Aorta (tissue), 5 donors: ENCODE measurements around the gene PODXL. TPM values are rescaled to one million over a fixed set of nuclear protein-coding genes. Genes with fewer than 3 reads are reported as not detected.
"Not testable (repeated sequence)": the region's sequence is repeated elsewhere in the genome, so short reads cannot be mapped to it uniquely, and the experiment has no call there.

ENCODE experiments used
- ATAC-seq: fragments of 200-7000 bp; cut with Tn5 transposase; one replicate; pipeline ENCODE4 v1.9.1; 2022; ENCODE audit warnings: moderate library complexity; ENCODE audit not compliant: low FRiP score
- DNase-seq, 2 donors: peaks; one replicate each; pipeline ENCODE4 v3.0.0-alpha.2; 2020
- H3K27ac ChIP-seq, 2 donors: one replicate each; pipeline ENCODE4 v1.5.1; 2013; ENCODE audit warnings: low read length in 2 of 2, mild to moderate bottlenecking in 2 of 2, moderate library complexity in 2 of 2, control low read depth in 1 of 2, inconsistent platforms in 1 of 2, low read depth in 1 of 2
- H3K27me3 ChIP-seq, 2 donors: one replicate each; pipeline ENCODE4 v1.6.1; 2013; ENCODE audit warnings: control low read depth in 1 of 2, low read length in 1 of 2, mild to moderate bottlenecking in 1 of 2, moderate library complexity in 1 of 2; ENCODE audit not compliant: insufficient read depth in 2 of 2, control insufficient read depth in 1 of 2
- H3K36me3 ChIP-seq, 2 donors: one replicate each; pipeline ENCODE4 v1.6.1; 2013; ENCODE audit warnings: control low read depth in 1 of 2, low read length in 1 of 2, mild to moderate bottlenecking in 1 of 2; ENCODE audit not compliant: insufficient read depth in 2 of 2, control insufficient read depth in 1 of 2
- H3K4me1 ChIP-seq, 2 donors: one replicate each; pipeline ENCODE4 v1.6.1; 2013; ENCODE audit warnings: low read length in 2 of 2, control low read depth in 1 of 2, mild to moderate bottlenecking in 1 of 2, moderate library complexity in 1 of 2; ENCODE audit not compliant: insufficient read depth in 2 of 2, control insufficient read depth in 1 of 2
- H3K4me3 ChIP-seq, 2 donors: one replicate each; pipeline ENCODE4 v1.5.1; 2013; ENCODE audit warnings: low read length in 2 of 2, control low read depth in 1 of 2, mild to moderate bottlenecking in 1 of 2
- H3K9me3 ChIP-seq: one replicate; pipeline ENCODE4 v1.6.1; 2013; ENCODE audit warnings: mild to moderate bottlenecking, low read length; ENCODE audit not compliant: control insufficient read depth
- WGBS, 2 donors: extraction: QIAGEN DNeasy Blood & Tissue Kit; methylation state at CpG; one replicate each; pipeline ENCODE4 v1.1.7; 2013; 5-methylcytosine and 5-hydroxymethylcytosine counted together
- intact Hi-C, 2 donors: fragments of 100-400 bp; cut with DNase I; formaldehyde crosslinking; loops; one replicate each; pipeline versions ENCODE4 v1.14.2 to v1.15.0; 2022
- polyA plus RNA-seq, 2 donors: library from polyadenylated mRNA; stranded (reverse); fragments of 200-250 nt; gene quantifications; one replicate each; pipeline ENCODE4 v1.2.3, GENCODE V29; 2013
- total RNA-seq, 2 donors: library from RNA; stranded (reverse); fragmentation: NEBNext Ultra II Directional; extraction: Animal tissue kit (Norgen Biotek cat#: 25700); gene quantifications; one replicate each; pipeline ENCODE4 v1.2.1, GENCODE V29; 2021
- donor health status: healthy with polysubstance abuse.
- donor health status: Bipolar disorder and iron deficiency.
- donor health status: DM: no; HTN: no; CAD: no.
- donor health status: DM: no; HTN: no; CAD: no.
- donor health status: DM: yes; HTN: yes; CAD: no.

Gene PODXL
- total and polyA plus RNA-seq, 4 donors, result 1.7 to 55.5 (median 14.6) TPM

DNA sequence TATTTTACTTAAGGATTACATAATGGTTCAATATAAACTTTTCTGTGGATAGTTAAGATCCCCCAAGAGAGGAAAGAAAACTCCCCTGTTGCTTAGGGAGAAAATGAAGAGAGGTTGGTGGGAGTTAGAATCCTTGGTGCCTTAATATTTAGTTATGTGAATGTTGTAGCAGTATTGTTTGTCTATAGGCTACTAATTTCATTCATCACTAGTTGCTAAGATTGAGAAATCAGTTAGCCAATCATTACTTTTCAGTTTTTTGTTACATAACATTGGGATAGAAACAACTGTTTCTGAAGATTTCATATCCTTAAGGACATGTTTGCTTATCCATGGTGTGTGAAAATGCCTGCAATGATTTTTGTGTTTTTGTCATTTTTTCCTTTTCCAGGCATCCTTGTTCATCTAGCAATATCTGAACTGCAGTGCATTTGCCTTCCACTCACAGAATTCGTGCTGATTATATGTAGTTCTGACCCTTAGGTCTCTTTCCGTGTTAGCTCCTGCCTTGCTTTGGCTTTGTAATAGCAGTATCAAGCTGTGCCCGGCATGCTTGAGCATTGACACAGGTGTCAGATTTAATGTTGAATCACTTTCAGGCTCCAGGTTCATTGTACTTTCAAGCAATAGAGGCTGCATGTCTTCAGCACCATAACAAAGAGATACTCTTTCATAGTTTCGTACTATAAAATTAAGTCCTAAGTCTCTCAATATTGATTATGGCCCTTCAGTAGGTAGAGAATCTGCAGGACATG, 85.0 kb downstream of the PODXL start:
- DNase-seq (no peak), ATAC-seq (no peak)
- Histone ChIP-seq H3K4me1 (peaks cover 0 to 2% of the 10 kb centered on the region in 2 donors), H3K27ac (peak overlapping the region in 1 of 2 donors; percentile 54), H3K36me3 (peaks cover 0 to 5% of the 10 kb centered on the region in 2 donors), H3K4me3 (no peak overlapping the region), H3K27me3 (no peaks in the 10 kb centered on the region), H3K9me3 (no peaks in the 10 kb centered on the region)
- 68 to 86% methylated on average over 4 of the region's 4 CpGs for WGBS, 2 donors
- intact Hi-C loops, result no loop called here

DNA sequence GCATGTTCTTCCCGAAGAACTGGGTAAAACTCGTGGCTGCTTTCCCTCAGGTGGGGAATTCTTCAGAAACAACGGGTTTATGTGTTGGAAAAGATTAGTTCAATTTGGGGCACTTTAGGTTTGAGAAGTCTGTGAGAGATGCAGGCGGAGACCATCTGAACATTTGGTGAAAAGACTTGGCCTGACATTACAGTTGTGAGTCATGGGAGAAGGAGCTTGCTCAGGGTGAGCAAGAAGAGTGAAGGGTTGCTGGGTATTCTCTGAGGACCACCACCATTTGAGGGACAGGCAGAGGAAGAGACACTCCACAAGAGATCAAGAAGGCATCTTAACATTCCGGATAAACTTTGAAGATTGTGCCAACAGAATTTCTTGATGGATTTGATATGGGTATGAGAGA, 88.6 kb downstream of the PODXL start:
- WGBS, 2 donors, result 92 to 93% methylated on average over 5 of the region's 5 CpGs
- Histone ChIP-seq H3K4me3 (no peak overlapping the region), H3K36me3 (peaks cover 0 to 8% of the 10 kb centered on the region in 2 donors), H3K27ac (peak overlapping the region in 1 of 2 donors; percentile 1), H3K9me3 (no peaks in the 10 kb centered on the region), H3K4me1 (peaks cover 0 to 2% of the 10 kb centered on the region in 2 donors), H3K27me3 (no peaks in the 10 kb centered on the region)
- ATAC-seq (no peak), DNase-seq (no peak)
- intact Hi-C loops, result no loop called here

DNA sequence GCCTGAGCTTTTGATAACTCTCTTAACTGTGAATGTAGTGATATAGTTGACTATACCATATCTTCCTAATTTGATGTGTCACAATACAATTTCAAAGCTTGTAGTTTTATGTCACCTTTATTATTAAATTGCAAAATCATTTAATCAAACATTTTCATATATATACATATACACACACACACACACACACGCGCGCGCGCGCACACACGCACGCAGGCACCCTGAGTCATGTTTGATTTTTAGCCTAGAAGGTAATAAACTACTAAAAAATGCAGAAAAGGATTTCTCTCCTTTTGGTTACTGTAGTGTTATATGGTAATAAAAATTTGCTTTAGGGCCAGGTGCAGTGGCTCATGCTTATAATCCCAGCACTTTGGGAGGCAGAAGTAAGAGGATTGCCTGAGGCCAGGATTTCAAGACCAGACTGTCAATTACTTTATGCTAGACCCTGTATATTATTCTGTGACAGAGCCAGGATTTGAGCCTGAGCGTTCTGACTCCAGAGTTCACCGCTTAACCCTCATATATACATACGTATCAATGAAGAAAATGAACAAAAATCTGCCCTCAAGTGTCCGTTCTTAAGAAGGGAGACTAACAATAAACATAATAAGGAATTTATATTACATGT, 89.6 kb downstream of the PODXL start:
- intact Hi-C loops, result no loop called here
- DNase-seq (peak in 1 of 2 donors; percentile 62), ATAC-seq (no peak)
- H3K4me1 ChIP-seq, result peaks cover 0 to 2% of the 10 kb centered on the region in 2 donors
- peaks cover 0 to 8% of the 10 kb centered on the region in 2 donors for H3K36me3 ChIP-seq
- H3K9me3 ChIP-seq, result no peaks in the 10 kb centered on the region
- 88 to 89% methylated on average over 12 of the region's 12 CpGs for WGBS, 2 donors
- H3K27me3 ChIP-seq, result no peaks in the 10 kb centered on the region
- no peak overlapping the region for H3K27ac ChIP-seq
- no peak overlapping the region for H3K4me3 ChIP-seq

GRCh38 chr7:131462715-131463114, 93.7 kb downstream of the PODXL start:
- DNase-seq, H3K27me3 ChIP-seq, H3K4me3 ChIP-seq, H3K9me3 ChIP-seq, H3K27ac ChIP-seq, H3K4me1 ChIP-seq, ATAC-seq, H3K36me3 ChIP-seq, intact Hi-C loops: not testable (repeated sequence)

GRCh38 chr7:131462059-131462458, 94.4 kb downstream of the PODXL start:
- no peaks in the 10 kb centered on the region for H3K27me3 ChIP-seq
- intact Hi-C loops, result no loop called here
- no peak overlapping the region for H3K4me3 ChIP-seq
- DNase-seq (no peak), ATAC-seq (no peak)
- 94 to 98% methylated on average over 3 of the region's 3 CpGs for WGBS, 2 donors
- no peaks in the 10 kb centered on the region for H3K9me3 ChIP-seq
- no peaks in the 10 kb centered on the region for H3K4me1 ChIP-seq
- H3K27ac ChIP-seq, result no peak overlapping the region
- peaks cover 0 to 8% of the 10 kb centered on the region in 2 donors for H3K36me3 ChIP-seq

DNA sequence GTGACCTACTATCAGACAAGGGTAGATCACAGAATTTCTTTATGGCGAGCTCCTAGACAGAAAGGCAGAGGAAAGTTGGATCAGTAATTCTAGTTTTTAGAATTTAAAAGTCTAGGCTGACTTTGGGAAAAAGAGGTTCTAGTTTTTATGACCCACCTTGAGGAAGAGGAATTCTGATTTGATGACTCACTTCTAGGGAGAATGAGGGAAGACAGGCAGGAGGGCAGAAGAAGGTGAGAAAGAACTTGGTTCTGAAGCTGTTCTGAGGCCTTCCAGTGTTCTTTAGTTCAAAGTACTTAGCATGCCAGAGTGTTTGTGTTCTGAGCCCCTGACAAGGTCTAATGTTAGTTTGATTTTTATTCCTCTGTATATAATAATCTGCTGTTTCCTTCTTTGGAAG, 97.2 kb downstream of the PODXL start:
- intact Hi-C loops, result no loop called here
- Histone ChIP-seq H3K4me1 (peaks cover 0 to 4% of the 10 kb centered on the region in 2 donors), H3K9me3 (no peaks in the 10 kb centered on the region), H3K27ac (no peak overlapping the region), H3K27me3 (no peaks in the 10 kb centered on the region), H3K4me3 (no peak overlapping the region), H3K36me3 (peaks cover 0 to 3% of the 10 kb centered on the region in 2 donors)
- 97 to 100% methylated on average over 1 of the region's 1 CpG for WGBS, 2 donors
- DNase-seq (no peak), ATAC-seq (no peak)

- H3K4me1 ChIP-seq, result peaks cover 0 to 4% of the 10 kb centered on the region in 2 donors
- no peak overlapping the region for H3K4me3 ChIP-seq
- H3K27ac ChIP-seq, result no peak overlapping the region
- H3K27me3 ChIP-seq, result no peaks in the 10 kb centered on the region
- H3K9me3 ChIP-seq, result no peaks in the 10 kb centered on the region
- DNase-seq (no peak), ATAC-seq (no peak)
- intact Hi-C loops, result no loop called here
- no peaks in the 10 kb centered on the region for H3K36me3 ChIP-seq
- whole genome bisulfite sequencing, 2 donors, result 97 to 98% methylated on average over 3 of the region's 3 CpGs
These were observed 100.1 kb downstream of the PODXL start for GRCh38 chr7:131456338-131456737.

GRCh38 chr7:131455546-131455945, 100.9 kb downstream of the PODXL start:
- intact Hi-C loops, result no loop called here

GRCh38 chr7:131455001-131455400, 101.4 kb downstream of the PODXL start:
- Histone ChIP-seq H3K36me3 (no peaks in the 10 kb centered on the region), H3K4me1 (peaks cover 0 to 4% of the 10 kb centered on the region in 2 donors), H3K27me3 (no peaks in the 10 kb centered on the region), H3K4me3 (no peak overlapping the region), H3K9me3 (no peaks in the 10 kb centered on the region), H3K27ac (no peak overlapping the region)
- 48 to 55% methylated on average over 2 of the region's 2 CpGs for WGBS, 2 donors
- DNase-seq, result no peak
- ATAC-seq, result no peak
- intact Hi-C loops, result no loop called here

More at GRCh38 chr7:131455546-131455945, 100.9 kb downstream of the PODXL start:
- 87 to 89% methylated on average over 7 of the region's 7 CpGs for WGBS, 2 donors
- H3K27me3 ChIP-seq, result no peaks in the 10 kb centered on the region
- H3K4me1 ChIP-seq, result peaks cover 0 to 4% of the 10 kb centered on the region in 2 donors
- no peak overlapping the region for H3K4me3 ChIP-seq
- no peaks in the 10 kb centered on the region for H3K36me3 ChIP-seq
- no peaks in the 10 kb centered on the region for H3K9me3 ChIP-seq
- ATAC-seq (no peak), DNase-seq (no peak)
- no peak overlapping the region for H3K27ac ChIP-seq
